SU-DHL-6 (cell line): Measurements from ENCODE around the gene FANCC.
"Not testable (repeated sequence)": the region's sequence is repeated elsewhere in the genome, so short reads cannot be mapped to it uniquely, and the experiment has no call there.

Source experiments
- H2AFZ ChIP-seq: fragments of 200-600 bp; sonication (generic); 2 replicates; pipeline ENCODE4 v1.6.1; 2014; ENCODE audit warnings: low read depth, mild to moderate bottlenecking, moderate library complexity, mixed read lengths, antibody characterized with exemption, low read length; ENCODE audit not compliant: severe bottlenecking
- H3F3A ChIP-seq: fragments of 200-600 bp; shearing (Covaris generic); 2 replicates; pipeline ENCODE4 v1.6.0; 2016; ENCODE audit warnings: antibody characterized with exemption, mild to moderate bottlenecking; ENCODE audit not compliant: insufficient read depth
- H3K27ac ChIP-seq: fragments of 200-600 bp; sonication (generic); 2 replicates; pipeline ENCODE4 v1.5.1; 2016; ENCODE audit warnings: low read depth, mild to moderate bottlenecking, low read length, moderate library complexity, mixed read lengths
- H3K27me3 ChIP-seq: fragments of 200-600 bp; sonication (generic), shearing (Covaris generic); 2 replicates; pipeline ENCODE4 v1.6.0; 2014; ENCODE audit warnings: mild to moderate bottlenecking, low read length
- H3K36me3 ChIP-seq: fragments of 200-600 bp; sonication (generic); 2 replicates; pipeline ENCODE4 v1.6.1; 2014; ENCODE audit warnings: mild to moderate bottlenecking, low read length, mixed read lengths
- H3K4me2 ChIP-seq: fragments of 300-600, 200-600 bp; shearing (Covaris generic), sonication (generic); 2 replicates; pipeline ENCODE4 v1.6.0; 2014; ENCODE audit warnings: low read length, low read depth, mild to moderate bottlenecking; ENCODE audit not compliant: poor library complexity, severe bottlenecking
- H3K4me3 ChIP-seq: fragments of 200-600 bp; sonication (generic); 2 replicates; pipeline ENCODE4 v1.5.1; 2014; ENCODE audit warnings: antibody characterized with exemption, low read length, mild to moderate bottlenecking, mixed read lengths; ENCODE audit not compliant: insufficient read depth, poor library complexity, severe bottlenecking
- H3K79me2 ChIP-seq: fragments of 200-600 bp; sonication (generic); 2 replicates; pipeline ENCODE4 v1.6.1; 2014; ENCODE audit warnings: mild to moderate bottlenecking, low read length, moderate library complexity; ENCODE audit not compliant: insufficient read depth
- H3K9ac ChIP-seq: fragments of 200-600 bp; sonication (generic); 2 replicates; pipeline ENCODE4 v1.7.0; 2014; ENCODE audit warnings: mild to moderate bottlenecking, low read length
- H3K9me2 ChIP-seq: fragments of 200-600 bp; sonication (generic); replicated peaks from 2 replicates; pipeline ENCODE4 v1.6.1; 2014; ENCODE audit warnings: low read length; ENCODE audit not compliant: insufficient read depth
- H3K9me3 ChIP-seq: fragments of 200-600 bp; sonication (generic); 2 replicates; pipeline ENCODE4 v1.6.1; 2014; ENCODE audit warnings: low read length, mixed read lengths; ENCODE audit not compliant: insufficient read depth
- H4K20me1 ChIP-seq: fragments of 200-600 bp; sonication (generic); 2 replicates; pipeline ENCODE4 v1.6.1; 2014; ENCODE audit warnings: low read depth, mild to moderate bottlenecking, antibody characterized with exemption, low read length, moderate library complexity, mixed read lengths
- EZH2phosphoT487 ChIP-seq: fragments of 200-600 bp; sonication (generic), shearing (Covaris generic); conservative IDR thresholded peaks from 2 replicates; pipeline ENCODE4 v1.6.1; 2018; ENCODE audit warnings: mild to moderate bottlenecking, antibody characterized with exemption, low read length, moderate library complexity, mixed read lengths
- TF ChIP-seq, protein P1 (sequence below): fragments of 200-600 bp; sonication (generic); IDR thresholded peaks from one replicate; pipeline ENCODE4 v1.5.1; 2017; ENCODE audit warnings: antibody characterized with exemption, mild to moderate bottlenecking, low read length, moderate library complexity; ENCODE audit not compliant: insufficient read depth, poor library complexity, severe bottlenecking

FANCC gene

DNA sequence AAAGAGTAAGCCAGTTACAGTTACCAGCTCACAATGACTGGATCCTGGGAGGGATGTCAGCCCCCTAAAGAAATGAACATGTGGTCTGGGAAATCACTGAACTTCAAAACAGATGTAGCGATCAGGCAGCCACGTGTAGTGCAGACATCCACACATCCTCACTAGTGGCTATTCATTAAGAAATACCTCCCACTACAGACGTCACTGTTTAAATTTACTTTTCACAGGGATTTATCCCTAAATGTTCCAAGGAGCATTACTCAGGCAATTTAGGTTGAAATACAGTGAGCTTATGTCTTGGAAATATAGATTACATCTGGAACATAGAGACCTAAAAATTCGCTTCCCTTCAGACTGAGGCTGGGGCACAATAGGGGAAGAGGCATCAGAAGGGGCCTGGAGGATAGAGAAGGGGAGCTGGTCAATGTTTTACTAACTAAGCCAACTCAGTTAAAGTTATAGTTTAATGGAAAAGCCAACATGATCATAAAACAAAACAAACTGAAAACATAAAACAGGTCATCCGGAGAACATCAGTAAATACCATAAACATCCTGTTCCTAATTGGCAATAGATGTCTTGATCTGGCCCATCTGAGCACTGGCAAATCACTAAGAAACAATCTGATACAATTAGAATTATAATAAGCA lies 92.3 kb downstream of the FANCC start:
- Histone ChIP-seq H3K4me2 (no peak overlapping the region), H3F3A (no peaks in the 10 kb centered on the region), H3K9me3 (no peaks in the 10 kb centered on the region), H3K9ac (no peak overlapping the region), H3K27ac (no peak overlapping the region), H3K27me3 (no peaks in the 10 kb centered on the region), H4K20me1 (no peaks in the 10 kb centered on the region), H3K79me2 (no peaks in the 10 kb centered on the region), H3K4me3 (no peak overlapping the region), H3K36me3 (no peaks in the 10 kb centered on the region), H3K9me2 (no peaks in the 10 kb centered on the region), H2AFZ (no peak overlapping the region)
- no peak for TF ChIP-seq EZH2phosphoT487
- TF ChIP-seq, protein P1, sequence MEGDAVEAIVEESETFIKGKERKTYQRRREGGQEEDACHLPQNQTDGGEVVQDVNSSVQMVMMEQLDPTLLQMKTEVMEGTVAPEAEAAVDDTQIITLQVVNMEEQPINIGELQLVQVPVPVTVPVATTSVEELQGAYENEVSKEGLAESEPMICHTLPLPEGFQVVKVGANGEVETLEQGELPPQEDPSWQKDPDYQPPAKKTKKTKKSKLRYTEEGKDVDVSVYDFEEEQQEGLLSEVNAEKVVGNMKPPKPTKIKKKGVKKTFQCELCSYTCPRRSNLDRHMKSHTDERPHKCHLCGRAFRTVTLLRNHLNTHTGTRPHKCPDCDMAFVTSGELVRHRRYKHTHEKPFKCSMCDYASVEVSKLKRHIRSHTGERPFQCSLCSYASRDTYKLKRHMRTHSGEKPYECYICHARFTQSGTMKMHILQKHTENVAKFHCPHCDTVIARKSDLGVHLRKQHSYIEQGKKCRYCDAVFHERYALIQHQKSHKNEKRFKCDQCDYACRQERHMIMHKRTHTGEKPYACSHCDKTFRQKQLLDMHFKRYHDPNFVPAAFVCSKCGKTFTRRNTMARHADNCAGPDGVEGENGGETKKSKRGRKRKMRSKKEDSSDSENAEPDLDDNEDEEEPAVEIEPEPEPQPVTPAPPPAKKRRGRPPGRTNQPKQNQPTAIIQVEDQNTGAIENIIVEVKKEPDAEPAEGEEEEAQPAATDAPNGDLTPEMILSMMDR: no peak

DNA sequence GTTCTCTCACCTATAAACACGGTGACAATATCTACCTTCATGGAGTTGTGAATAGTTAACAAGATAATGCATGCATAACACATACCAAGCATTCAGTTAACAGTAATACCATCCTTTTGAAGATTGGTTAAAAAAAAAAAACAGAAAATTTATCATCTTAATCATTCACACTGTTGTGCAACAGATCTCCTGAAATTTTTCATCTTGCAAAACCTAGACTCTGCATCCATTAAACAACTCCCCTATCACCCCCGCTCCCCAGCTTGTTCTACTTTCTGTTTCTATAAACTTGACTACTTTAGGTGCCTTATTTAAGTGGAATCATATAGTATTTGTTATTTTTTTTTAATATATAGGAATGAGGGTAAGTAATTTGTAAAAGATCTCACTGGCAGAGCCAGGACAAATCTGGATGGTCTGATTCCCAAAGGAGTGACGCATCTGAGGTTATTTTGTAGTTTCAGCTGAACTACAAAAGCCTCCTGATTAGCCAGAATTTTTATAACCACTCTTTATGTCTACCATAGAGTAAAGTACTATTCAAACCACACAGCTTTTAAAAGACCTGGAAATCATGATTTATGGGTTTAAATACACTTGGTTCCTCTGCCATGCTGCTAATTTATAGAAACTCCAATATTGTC lies 93.0 kb downstream of the FANCC start:
- Histone ChIP-seq H2AFZ (no peak overlapping the region), H3K9ac (no peak overlapping the region), H3K27me3 (no peaks in the 10 kb centered on the region), H3F3A (no peaks in the 10 kb centered on the region), H4K20me1 (no peaks in the 10 kb centered on the region), H3K4me2 (no peak overlapping the region), H3K79me2 (no peaks in the 10 kb centered on the region), H3K27ac (no peak overlapping the region), H3K36me3 (no peaks in the 10 kb centered on the region), H3K4me3 (no peak overlapping the region), H3K9me3 (no peaks in the 10 kb centered on the region), H3K9me2 (no peaks in the 10 kb centered on the region)
- no peak for TF ChIP-seq EZH2phosphoT487
- TF ChIP-seq, protein P1: no peak

DNA sequence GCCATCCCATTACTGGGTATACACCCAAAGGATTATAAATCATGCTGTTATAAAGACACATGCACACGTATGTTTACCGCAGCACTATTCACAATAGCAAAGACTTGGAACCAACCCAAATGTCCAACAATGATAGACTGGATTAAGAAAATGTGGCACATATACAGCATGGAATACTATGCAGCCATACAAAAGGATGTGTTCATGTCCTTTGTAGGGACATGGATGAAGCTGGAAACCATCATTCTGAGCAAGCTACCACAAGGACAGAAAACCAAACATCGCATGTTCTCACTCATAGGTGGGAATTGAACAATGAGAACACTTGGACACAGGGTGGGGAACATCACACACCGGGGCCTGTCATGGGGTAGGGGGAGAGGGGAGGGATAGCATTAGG lies 97.2 kb downstream of the FANCC start:
- H3F3A ChIP-seq, H3K27ac ChIP-seq, H3K9ac ChIP-seq, H3K27me3 ChIP-seq, H3K4me3 ChIP-seq, H3K36me3 ChIP-seq, H3K79me2 ChIP-seq, H3K4me2 ChIP-seq, H3K9me2 ChIP-seq, H3K9me3 ChIP-seq, H2AFZ ChIP-seq: not testable (repeated sequence)
- peaks cover 10% of the 10 kb centered on the region; the same call in 1 of the 2 replicates for H4K20me1 ChIP-seq

DNA sequence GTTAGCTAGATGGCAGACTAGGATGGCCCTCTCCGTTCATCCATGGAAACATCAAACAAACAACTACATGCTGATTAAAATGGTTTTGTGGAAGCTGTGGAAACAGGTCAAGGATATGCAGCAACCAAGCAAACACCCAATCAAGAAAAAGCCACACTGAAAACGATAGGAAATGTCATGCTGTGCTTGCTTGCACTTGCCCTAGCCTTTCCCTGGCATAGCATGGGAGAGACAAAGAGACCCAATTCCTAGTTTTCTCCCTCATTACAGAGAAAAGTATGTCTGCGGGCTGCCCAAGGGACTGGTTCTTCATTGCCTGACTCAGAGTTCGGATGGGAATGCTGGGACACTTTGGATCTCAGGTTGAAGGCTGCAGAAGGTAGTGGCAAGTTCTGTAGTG lies 98.7 kb downstream of the FANCC start:
- Histone ChIP-seq H2AFZ (no peak overlapping the region), H3K27me3 (no peaks in the 10 kb centered on the region), H3F3A (no peaks in the 10 kb centered on the region), H3K27ac (no peak overlapping the region), H3K9me2 (no peaks in the 10 kb centered on the region), H3K9me3 (no peaks in the 10 kb centered on the region), H3K4me3 (no peak overlapping the region), H3K9ac (no peak overlapping the region), H3K79me2 (no peaks in the 10 kb centered on the region), H4K20me1 (peaks cover 10% of the 10 kb centered on the region; the same call in 1 of the 2 replicates), H3K36me3 (no peaks in the 10 kb centered on the region), H3K4me2 (no peak overlapping the region)
- TF ChIP-seq, protein P1: no peak
- TF ChIP-seq EZH2phosphoT487: no peak
